Activated CD4-positive, alpha-beta T cell treated with anti-CD3 and anti-CD28 coated beads for 1 hour (primary cell): ENCODE measurements around the gene DOP1A.
A peak's percentile ranks its signal among the peaks of the same experiment; 100 is the strongest.
"Not testable (repeated sequence)": the region's sequence is repeated elsewhere in the genome, so short reads cannot be mapped to it uniquely, and the experiment has no call there.

Source experiments
- DNase-seq: peaks from one replicate; pipeline ENCODE4 v3.0.0-alpha.2; 2020

The DOP1A gene

DNA sequence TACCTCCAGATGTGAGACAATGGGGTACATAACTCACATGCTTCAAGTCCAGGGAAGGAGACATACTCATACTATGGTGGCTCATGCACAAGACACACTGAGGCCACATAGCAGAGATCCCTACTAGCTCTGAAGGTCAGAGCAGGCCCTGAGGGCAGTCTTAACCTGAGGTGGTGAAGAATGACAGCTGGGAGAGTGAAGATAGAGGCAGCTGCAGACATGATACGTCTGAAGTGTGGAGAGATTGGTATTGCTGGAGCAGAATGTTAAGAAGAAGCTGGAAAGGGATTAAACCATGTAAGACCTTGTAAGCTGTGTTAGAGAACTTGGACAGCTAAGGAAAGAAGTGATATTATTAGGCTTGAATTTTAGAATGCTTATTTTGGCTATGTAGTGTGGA lies 92.7 kb downstream of the DOP1A start:
- no peak for DNase-seq

DNA sequence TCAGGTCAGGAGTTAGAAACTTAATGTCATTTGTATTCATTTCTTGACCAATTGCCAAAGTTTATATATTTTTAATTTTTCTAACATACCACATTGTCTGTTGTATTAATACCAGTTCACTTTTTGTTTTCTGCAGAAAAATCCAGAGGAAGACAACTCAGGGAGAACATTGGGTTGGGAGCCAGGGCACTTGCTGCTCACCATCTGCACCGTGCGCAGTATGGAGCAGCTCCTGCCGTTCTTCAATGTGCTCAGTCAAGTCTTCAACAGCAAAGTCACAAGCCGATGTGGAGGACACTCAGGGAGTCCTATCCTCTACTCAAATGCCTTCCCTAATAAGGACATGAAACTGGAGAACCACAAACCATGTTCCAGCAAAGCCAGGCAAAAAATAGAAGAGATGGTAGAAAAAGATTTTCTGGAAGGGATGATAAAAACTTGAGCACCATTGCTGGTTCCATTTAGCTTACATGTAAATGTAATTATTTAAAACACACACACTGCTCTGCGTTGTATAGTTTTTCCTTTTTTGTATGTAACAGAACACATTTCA lies 100.3 kb downstream of the DOP1A start:
- no peak for DNase-seq

DNA sequence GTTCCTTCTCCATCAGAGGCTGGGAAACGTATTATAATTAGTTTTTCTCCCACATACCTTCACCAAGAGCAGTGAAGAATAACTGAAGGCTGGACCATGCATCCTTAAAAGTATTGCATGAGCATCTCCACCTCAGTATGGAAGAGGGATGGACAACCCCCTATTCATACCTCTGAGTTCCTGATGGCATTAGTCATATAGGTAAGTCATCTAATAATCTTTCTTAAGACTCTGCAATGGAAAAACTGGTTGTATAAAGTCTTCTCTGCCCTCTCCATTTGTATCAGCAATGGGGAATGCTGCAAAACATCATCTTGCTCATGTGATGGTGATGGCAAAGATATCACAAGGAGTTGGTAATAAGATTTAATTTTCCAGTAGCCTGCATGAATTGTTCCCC lies 101.1 kb downstream of the DOP1A start:
- DNase-seq: no peak

DNA sequence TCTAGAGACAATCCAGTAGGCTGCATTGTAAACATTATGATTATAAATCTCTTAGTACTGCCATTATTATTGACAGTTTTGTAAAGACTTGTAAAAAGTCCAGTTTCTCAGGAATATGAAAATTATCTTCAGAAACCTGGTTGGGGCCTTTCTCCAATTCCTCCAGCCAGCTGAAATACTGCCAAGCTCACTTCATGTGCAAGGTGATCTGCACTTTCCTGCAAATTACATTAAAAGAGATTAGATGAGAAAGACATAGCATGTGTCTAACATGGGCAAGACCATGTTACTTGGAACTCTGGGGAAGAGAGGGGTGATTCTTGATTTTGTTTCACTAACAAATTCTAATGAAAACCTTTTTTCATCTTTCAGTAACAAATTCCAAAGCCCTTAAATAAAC lies 101.6 kb downstream of the DOP1A start:
- no peak for DNase-seq

DNA sequence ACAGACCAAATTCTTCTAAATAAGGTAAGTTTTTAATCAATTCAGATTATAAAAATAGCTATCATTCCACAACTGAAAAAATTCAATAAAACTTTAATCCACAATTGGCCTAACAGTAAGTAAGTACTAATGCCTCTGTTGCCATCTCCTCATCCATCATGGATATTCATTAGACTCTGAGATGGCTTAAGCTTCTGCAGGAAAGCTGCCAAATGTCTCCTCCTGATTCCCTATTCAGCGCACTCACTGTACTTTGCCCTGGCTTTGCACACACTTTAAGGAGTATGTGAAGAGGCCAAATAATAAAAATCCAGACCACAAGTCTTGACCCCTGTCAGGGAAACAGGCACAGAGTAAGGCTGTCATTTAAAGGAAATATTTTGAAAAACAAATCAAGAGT lies 102.0 kb downstream of the DOP1A start:
- no peak for DNase-seq

DNA sequence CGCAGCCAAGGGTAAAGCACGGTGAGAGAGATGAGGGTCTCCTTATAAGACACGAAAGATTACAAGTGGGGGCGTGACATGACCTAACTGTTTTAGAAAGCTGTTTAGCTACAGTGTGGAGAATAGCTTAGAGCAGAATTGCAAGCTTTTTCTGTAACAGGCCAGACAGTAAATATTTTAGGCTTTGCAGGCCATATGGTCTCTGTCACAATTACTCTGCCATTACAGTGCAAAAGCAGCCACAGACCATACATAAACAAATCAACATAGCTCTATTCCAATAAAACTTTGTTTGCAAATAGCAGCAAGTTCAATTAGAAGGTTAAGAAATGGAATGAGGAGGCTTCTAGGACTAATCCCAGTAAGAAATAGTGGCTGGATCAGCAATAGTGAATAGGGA lies 108.8 kb downstream of the DOP1A start:
- DNase-seq: no peak

DNA sequence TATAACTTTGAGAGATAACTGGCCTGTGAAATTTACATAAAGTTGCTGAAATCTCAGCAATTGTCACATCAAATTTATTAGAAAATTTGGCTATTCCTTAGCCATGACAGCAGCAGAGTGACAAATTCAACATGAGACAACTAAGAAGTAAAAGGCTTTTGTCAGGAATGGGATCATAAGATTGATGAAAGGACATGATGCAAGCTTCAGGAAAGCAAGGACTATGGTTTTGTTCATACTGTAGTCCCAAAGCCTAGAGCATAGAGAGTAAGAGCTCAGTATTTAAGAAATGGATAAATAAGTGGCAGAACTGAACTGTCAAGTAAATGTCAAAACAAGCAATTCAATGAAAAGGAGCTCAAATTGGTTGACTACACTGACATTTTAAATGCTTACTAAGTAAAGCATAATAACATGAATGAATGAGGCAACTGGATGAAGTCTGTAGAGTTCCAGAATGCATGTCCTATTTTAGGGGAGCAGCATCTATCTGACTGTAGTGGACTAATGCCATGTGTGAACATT lies 113.0 kb downstream of the DOP1A start:
- no peak for DNase-seq

DNA sequence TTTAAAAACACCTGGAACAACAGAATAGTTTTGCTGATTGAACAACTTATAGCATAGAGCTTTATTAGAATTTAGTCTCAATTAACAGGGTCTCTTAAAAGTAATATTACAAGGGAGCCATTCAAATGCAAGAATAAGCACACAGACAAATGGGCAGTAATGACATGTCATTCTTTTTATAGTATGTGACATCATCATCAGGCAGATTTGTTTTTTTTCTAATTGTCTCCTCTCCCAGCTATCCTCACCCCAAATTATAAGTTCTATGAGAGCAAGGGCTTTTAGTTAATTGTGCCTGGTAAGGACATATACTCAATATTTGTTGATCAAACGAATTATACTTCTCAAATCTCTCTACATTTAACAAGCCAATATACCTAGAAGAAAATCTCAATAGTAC lies 114.6 kb downstream of the DOP1A start:
- DNase-seq: no peak

DNA sequence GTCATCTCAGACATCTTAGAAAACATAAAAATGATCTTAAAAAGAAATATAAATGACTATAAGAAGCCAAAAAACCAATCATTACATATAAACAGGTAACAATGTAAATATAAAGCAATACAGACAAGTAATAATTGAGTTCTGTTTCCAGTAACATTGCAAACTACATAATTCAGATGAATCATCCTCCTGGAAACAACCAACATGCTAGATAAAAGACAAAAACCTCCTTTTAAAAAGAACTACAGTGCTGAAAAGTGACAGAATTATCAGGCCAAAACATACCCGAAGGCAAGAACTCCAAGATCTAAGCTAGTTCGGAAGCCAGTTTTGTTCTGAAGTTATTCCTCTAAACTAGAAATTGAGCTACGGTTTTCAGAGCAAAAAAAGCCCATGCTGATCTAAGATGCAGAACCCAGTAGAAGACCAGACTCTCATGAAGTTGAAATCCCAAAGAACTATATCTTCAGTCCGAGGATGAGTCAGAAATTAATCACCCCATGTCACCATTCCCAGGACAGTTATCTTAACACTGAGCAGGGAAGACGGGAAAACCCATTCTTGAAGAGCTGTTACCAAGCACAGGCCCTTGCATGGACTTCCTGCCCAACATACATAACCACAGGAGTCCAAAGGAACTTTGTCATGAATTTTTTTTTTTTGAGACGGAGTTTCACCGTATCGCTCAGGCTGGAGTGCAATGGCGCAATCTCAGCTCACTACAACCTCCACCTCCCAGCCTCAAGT lies 115.8 kb downstream of the DOP1A start:
- no peak for DNase-seq

DNA sequence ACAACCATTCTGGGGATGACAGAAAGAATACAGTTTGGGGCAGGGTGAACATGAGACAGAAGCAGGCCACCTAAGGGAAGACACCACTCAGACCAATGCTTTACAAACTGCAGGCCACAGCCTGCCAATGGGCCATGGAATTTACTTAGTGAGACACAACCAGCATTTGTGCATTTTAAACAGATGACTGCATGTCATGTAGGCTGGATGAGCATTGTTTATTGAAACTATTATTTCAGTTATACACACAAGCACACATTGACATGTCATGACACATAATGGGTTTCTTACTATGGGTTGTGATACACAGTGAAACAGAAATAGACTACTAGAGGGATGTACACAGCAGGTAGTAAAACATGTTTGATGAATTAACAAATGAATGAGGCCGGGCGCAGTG lies 117.6 kb downstream of the DOP1A start:
- DNase-seq: no peak

DNA sequence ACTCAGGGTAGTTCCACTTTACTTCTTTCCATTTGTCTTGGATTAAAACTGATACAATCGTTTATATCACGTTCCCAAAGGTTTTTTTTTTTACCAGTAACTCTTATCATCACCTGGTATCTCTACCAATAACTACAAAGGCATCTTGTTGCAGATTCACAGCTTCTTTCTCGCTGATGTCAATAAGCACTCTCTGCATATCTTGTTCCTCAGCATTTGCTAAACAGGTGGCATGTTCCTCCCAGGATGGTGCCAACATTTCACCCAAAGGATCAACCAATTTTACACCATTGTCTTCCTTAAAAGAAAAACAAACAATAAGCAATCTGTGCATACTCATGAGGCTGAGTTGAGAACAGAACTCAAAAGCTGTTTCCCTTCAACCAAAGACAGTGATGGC lies 121.0 kb downstream of the DOP1A start:
- DNase-seq: no peak

DNA sequence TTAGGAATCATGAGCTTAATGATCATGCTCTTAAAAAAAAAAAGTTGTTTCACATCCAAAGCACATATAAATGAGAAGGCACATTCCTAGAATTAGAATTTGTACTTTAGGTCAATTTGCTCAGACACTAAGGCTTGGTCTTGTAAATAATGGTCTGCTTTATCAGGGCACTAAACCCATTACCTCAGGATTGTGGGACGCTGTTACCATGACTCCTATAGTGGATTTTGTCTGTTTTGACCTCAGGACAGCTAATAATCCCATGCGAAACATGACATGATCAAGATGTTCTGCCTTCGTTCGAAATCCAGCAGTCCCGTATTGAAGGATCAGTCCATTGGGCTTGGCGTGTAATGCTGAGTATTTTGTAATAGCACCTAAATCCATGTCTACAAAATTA lies 123.2 kb downstream of the DOP1A start:
- no peak for DNase-seq

DNA sequence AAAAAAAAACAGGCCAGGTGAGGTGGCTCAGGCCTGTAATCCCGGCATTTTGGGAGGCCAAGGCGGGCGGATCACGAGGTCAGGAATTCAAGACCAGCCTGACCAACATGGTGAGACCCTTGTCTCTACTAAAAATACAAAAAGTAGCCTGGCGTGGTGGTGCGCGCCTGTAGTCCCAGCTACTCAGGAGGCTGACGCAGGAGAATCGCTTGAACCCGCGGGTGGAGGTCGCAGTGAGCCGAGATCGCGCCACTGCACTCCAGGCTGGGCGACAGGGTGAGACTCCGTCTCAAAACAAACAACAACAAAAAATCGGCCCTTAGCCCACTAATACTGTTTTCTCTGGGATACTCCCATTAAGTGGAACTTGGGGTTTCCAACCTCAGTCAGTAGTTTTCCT lies 124.5 kb downstream of the DOP1A start:
- DNase-seq: not testable (repeated sequence)

DNA sequence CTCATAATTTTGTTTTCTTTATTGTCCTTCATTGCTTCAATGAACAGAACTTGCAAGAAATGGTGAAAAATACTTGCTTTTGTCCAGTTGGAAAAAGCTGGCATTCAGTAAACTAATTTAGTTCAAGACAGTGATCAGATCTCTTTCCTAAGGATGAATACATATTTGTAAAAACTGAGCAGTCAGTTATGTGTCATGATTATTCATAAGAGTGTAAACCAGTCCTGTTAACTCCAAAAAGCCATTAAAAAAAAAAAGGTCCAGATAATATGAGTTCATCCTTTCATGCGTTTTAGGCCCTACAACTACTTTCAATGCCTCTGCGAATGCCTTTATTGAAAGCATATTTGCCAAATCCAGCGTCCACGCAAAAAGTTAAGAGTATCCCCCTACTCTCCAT lies 125.0 kb downstream of the DOP1A start:
- no peak for DNase-seq

DNA sequence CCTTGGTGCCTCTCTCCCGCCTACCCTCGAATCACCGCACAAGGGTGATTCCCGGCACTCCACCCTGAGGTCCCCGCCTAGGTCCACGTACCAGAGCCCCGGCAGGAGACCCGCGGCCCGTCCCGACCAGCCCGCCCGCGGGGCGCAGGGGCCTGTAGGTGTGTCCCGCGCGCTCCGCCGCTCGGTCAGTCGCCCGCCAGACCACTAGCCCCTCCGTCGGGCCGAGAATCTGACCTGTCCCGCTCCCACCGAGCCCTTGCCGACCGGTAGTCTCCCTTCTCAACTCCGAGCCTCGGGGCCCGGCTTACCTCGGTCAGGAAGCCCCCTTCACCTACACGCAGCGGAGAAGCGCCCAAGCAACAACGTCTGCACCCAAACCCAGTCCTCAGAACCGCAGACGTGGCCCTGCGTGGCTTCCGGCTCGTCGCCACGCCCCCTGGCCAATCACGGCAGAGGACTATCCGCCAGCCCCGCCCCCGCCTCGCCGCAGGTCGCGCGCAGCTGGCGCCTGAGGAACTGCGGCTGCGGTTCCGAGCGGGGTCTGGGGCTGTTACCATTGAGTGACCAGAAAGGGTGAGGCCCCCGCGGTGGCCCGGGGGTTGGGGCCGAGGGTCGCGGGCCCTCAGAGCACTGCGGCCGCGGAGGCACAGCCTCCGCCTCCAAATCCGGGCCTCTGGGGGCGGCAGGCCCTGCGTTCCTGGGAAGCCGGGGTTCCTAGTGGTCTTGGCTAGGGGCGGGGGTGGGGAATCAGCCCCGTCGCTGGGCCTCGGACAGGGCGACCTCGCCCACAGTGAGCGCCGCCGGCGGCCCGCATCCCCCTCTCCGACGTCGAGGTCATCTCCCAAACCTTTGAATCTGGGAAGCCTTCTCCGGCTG lies 125.6 kb downstream of the DOP1A start, which contains the start of the genes PGM3 and RWDD2A:
Gene PGM3 (minus strand): TSS at position 395 of the 876 bp plus-strand sequence. CDS start 2,253 bp downstream, outside the sequence.
Gene RWDD2A (plus strand): TSS at position 487 of the 876 bp plus-strand sequence. CDS start 1,095 bp downstream, outside the sequence.
- peak; percentile 80 for DNase-seq

DNA sequence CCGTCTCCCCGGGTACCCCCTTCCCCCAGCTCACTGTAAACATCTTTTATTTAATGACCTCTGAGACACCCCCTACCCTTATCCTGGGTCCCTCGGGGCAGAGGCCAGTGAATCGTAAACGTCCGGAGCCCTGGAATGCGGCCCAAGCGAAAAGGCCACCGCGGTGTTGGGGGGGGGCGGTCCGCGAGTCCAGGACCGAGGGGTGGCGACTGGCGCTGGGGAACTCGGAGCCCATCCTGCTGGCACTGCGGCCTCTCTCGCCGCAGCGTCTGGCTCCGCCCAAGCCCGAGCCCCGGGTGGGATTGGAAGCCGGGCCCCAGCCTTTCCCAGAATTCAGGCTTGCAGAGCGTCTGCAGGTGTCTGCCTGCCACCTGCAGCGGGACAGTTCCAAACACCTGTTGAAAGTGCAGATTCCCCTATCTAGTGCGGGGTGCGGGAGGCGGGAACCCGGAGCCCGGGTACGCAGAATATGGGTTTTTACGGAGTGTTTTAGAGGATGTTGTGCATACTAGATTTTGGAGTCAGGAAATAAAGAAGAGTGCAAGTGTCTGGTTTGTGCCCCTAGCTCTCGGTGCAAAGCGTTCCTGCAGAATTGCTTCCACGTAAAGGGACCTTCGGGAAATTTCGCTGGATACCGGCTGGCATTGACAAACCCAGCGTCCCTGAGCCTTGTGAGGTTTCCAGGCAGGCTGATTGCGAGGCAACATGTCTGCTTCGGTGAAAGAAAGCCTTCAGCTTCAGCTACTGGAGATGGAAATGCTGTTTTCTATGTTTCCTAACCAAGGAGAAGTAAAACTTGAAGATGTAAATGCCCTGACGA lies 126.5 kb downstream of the DOP1A start:
- no peak for DNase-seq

DNA sequence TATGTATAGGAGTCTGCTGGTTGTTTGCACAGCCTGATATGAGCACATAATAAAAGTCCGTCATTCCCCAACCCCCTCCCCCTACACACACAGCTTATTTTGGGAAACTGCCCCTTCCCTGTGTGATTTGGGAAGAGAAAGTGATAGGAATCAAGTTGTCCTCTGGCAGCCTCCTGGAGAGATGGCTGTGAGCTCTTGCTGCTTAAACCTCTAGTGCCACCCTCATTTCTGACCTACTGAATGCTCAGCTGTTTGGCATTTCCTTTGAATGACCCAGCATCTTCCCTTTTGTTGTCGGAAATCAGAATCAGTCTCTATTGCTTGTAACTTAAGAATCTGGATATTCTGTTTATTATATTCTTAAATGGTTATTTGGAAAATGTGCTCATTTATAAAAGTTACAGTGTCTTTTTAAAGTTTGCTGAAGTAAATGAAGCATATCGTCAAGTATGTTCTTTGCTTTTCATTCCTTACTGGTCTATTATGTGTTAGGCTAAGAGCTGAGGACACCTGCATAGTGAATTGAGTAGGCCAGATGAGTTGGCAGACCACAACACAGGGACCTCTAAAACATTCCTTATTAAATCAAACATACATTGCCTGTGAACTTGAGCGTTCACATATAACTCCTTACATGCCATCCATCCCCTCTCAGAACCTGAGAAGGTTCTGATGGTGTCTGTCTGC lies 131.2 kb downstream of the DOP1A start:
- DNase-seq: no peak

DNA sequence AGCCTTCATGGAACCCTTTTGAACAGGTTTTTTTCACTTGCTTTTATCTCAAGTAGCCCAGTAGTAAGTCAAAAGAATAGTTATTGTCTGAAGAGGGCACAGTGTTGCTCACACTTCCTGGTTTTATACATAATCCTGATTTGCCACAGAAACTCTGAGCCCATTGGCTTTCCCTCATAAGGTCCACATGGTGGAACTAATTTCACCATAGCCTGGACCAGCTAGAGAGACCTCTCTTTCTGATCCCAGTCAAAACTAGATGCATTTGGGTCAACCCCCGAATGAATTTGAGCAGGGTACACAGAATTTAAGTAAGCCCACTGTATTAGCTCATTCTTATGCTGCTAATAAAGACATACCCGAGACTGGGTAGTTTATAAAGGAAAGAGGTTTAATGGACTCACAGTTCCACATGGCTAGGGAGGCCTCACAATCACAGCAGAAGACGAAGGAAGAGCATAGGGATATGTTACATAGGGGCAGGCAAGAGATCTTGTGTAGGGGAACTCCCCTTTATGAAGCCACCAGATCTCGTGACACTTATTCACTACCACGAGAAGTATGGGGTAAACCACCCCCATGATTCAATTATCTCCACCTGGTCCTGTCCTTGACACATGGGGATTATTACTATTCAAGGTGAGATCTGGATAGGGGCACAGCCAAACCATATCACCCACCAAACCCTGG lies 131.8 kb downstream of the DOP1A start:
- DNase-seq: no peak

DNA sequence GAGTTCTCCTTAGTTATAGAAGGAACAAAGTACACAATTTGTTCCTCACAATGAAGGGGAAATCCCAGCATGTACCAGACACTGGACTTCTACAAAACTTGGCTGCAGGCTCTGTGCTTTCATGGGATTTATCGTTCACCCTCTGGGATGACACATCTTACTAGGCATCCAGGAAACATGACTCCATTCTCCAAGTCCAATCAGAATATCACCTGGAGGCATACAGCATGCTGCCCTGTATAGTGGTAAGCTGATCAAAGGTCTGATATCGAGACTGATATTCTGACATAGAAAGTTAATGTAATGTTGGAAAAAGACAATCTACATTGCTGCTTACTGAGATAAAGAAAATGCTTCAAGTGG lies 132.4 kb downstream of the DOP1A start:
- no peak for DNase-seq

DNA sequence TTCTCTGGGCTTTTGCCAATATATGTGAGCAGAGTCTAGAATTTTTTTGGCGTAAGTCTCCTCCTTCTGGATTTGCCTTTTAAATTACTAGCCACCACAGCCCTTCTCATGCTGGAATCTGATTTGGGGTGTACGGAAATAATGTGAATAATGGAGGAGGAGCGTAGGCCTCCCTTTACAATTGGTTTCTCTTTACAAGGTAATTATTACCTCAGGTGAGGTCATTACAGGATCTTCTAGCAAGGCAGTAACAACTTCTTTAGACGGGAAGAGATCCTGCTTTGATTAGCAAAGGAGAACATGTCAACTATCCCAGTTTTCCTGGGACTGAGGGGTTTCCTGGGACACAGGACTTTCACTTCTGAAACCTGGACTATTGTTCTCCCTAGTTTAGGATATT lies 134.6 kb downstream of the DOP1A start:
- no peak for DNase-seq
